GM12801 (cell line): ENCODE data around the gene ZNF407.

Source experiments
- TF ChIP-seq, protein P1 (sequence below): IDR thresholded peaks from one replicate; pipeline ENCODE4 v1.5.1; 2011; ENCODE audit warnings: control low read depth; ENCODE audit not compliant: insufficient read length; ENCODE audit errors: extremely low read depth

The ZNF407 gene

DNA sequence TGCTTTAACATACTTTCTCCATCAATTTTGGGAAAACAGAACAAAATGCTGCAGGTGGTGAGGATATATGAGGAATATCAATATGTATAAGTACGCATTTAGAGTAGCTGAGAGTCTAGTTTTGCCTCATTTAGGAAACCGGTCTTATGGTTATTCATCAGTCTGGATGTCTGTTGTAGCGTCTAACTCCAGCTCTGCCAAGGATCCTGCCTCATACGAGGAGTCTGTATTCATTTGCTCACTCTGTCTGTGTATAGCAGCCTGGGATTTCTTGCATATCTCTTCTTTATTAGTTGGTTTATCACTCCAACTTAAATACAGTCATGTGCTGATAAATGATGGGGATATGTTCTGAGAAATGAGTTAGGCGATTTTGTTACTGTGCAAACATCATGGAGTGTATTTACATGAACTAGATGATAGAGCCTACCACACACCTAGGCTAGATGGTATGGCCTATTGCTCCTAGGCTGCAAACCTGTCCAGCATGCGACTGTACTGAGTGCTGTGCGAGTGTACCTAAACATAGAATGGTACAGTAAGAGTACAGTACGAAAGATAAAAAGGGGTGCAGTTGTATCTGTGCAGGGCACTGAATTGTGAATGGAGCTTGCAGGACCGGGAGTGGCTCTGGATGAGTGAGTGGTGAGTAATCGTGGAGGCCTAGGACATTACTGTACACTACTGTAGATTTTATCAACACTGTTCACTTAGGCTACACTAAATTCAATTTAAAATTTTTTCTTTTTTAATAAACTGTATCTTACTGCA is 148.1 kb downstream of the ZNF407 start:
- TF ChIP-seq, protein P1, sequence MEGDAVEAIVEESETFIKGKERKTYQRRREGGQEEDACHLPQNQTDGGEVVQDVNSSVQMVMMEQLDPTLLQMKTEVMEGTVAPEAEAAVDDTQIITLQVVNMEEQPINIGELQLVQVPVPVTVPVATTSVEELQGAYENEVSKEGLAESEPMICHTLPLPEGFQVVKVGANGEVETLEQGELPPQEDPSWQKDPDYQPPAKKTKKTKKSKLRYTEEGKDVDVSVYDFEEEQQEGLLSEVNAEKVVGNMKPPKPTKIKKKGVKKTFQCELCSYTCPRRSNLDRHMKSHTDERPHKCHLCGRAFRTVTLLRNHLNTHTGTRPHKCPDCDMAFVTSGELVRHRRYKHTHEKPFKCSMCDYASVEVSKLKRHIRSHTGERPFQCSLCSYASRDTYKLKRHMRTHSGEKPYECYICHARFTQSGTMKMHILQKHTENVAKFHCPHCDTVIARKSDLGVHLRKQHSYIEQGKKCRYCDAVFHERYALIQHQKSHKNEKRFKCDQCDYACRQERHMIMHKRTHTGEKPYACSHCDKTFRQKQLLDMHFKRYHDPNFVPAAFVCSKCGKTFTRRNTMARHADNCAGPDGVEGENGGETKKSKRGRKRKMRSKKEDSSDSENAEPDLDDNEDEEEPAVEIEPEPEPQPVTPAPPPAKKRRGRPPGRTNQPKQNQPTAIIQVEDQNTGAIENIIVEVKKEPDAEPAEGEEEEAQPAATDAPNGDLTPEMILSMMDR, result no peak

GRCh38 chr18:74748809-74749208 is 151.1 kb downstream of the ZNF407 start:
- TF ChIP-seq, protein P1, result no peak

DNA sequence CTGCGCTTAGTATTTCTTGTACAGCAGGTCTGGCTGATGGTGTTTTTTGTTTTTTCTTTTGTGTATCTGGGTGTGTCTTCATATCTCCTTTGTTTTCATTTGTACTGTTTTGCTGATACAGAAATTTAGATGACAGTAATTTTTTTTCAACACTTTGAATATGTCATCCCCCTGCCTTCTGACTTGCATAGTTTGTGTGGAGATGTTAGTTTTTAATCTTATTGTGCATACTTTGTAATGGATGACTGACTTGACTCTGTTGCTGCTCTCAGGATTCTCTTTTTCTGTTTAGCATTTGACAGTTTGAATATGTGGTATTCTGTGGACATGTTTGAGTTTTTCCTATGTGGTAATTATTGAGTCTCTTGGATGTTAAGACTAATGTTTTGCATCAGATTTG is 161.3 kb downstream of the ZNF407 start:
- TF ChIP-seq, protein P1, result no peak

GRCh38 chr18:74760026-74760425 is 162.4 kb downstream of the ZNF407 start:
- TF ChIP-seq, protein P1, result no peak

- TF ChIP-seq, protein P1, result no peak
Measured at GRCh38 chr18:74760436-74760835, 162.8 kb downstream of the ZNF407 start.

GRCh38 chr18:74766251-74766650 is 168.6 kb downstream of the ZNF407 start:
- TF ChIP-seq, protein P1, result no peak

DNA sequence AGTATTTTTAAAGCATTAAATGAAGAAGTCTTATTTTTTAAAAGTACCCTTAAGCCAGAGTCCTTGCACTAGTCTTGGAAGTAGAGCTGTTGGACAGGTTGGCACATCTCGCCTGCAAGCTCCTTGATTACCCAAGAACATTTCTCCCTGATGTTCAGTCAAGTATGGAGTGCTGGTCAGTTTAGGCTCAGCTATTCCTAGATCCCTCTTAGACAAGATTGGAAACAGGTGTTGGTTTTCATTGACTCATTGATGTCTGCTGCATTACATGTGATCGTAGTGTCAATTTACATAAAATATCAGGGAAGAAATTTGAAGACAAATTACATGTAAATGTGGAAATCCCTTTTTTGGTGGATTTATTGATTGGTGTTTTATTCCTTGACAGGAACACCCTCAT is 170.4 kb downstream of the ZNF407 start:
- TF ChIP-seq, protein P1, result no peak
